Measurements from ENCODE around the gene ITPRIPL2.

The ITPRIPL2 gene

GRCh38 chr16:19130852-19131824, 17.4 kb downstream of the ITPRIPL2 start:
- no peak overlapping the region for H2AFZ ChIP-seq
- H3K4me2 ChIP-seq (ENCODE audit: low read length) = peak overlapping the region; percentile 26
- no peak for TF ChIP-seq CTCF (IDR thresholded peaks at IDR 0.05)
- no peaks in the 10 kb centered on the region for H3K27me3 ChIP-seq (ENCODE audit: control insufficient read depth, insufficient read depth, low read length)
- peak overlapping the region; percentile 55 for H3K27ac ChIP-seq
- no peaks in the 10 kb centered on the region for H3K79me2 ChIP-seq
- H3K9ac ChIP-seq = no peak overlapping the region
- no peaks in the 10 kb centered on the region for H3K4me1 ChIP-seq
- H3K9me3 ChIP-seq (ENCODE audit: control insufficient read depth, low read length) = no peaks in the 10 kb centered on the region
- no peaks in the 10 kb centered on the region for H3K36me3 ChIP-seq (ENCODE audit: control insufficient read depth, insufficient read depth, low read length)
- H3K4me3 ChIP-seq (ENCODE audit: low read depth, low read length) = no peak overlapping the region

GRCh38 chr16:19131825-19132218, 18.1 kb downstream of the ITPRIPL2 start:
- Histone ChIP-seq H3K9ac (no peak overlapping the region), H2AFZ (no peak overlapping the region), H3K4me3 (ENCODE audit: low read depth, low read length) (no peak overlapping the region), H3K4me2 (ENCODE audit: low read length) (no peak overlapping the region), H3K4me1 (no peaks in the 10 kb centered on the region), H3K9me3 (ENCODE audit: control insufficient read depth, low read length) (no peaks in the 10 kb centered on the region), H3K79me2 (no peaks in the 10 kb centered on the region), H3K27ac (peak overlapping the region; percentile 55), H3K36me3 (ENCODE audit: control insufficient read depth, insufficient read depth, low read length) (no peaks in the 10 kb centered on the region), H3K27me3 (ENCODE audit: control insufficient read depth, insufficient read depth, low read length) (no peaks in the 10 kb centered on the region)
- no peak for TF ChIP-seq CTCF (IDR thresholded peaks at IDR 0.05)

DNA sequence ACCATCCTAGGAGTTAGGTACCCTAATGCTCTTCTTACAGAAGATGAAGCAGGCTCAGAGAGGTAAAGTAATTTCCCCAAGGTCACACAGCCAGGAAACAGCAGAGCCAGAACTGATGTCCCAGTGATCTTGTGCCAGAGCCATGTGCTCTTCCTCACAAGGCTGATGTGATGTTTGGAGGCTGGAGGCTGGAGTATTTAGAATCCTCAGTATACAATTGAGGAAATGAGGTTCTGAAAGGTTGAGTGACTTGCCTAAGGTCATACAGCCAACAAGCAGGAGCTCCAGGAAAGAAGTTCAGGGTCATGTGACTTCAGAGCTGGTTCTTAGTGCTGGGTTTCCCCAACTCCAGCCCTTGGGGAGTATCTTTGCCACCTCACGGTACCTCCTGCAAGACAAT, 18.5 kb downstream of the ITPRIPL2 start:
- Histone ChIP-seq H3K9ac (no peak overlapping the region), H3K79me2 (no peaks in the 10 kb centered on the region), H3K36me3 (ENCODE audit: control insufficient read depth, insufficient read depth, low read length) (no peaks in the 10 kb centered on the region), H3K4me3 (ENCODE audit: low read depth, low read length) (no peak overlapping the region), H3K4me1 (no peaks in the 10 kb centered on the region), H3K4me2 (ENCODE audit: low read length) (no peak overlapping the region), H3K9me3 (ENCODE audit: control insufficient read depth, low read length) (no peaks in the 10 kb centered on the region), H3K27me3 (ENCODE audit: control insufficient read depth, insufficient read depth, low read length) (no peaks in the 10 kb centered on the region), H2AFZ (no peak overlapping the region), H3K27ac (peak overlapping the region; percentile 55)
- no peak for TF ChIP-seq CTCF (IDR thresholded peaks at IDR 0.05)

DNA sequence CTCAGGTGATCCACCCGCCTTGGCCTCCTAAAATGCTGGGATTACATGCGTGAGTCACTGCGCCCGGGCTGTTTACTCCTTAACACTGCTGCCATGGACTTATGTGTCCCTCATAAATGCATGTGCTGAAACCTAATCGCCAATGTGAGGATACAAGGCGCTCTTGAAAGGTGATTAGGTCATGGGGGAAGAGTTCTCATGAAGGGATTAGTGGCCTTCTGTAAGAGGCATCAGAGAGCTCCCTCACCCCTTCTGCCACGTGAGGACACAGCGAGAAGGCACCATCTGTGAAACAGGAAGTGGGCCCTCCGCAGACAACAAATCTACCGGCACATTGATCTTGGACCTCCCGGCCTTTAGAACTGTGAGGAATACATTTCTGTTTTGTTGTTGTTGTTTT, 19.1 kb downstream of the ITPRIPL2 start:
- Histone ChIP-seq H3K4me3 (ENCODE audit: low read depth, low read length) (no peak overlapping the region), H3K4me2 (ENCODE audit: low read length) (no peak overlapping the region), H3K36me3 (ENCODE audit: control insufficient read depth, insufficient read depth, low read length) (no peaks in the 10 kb centered on the region), H3K27me3 (ENCODE audit: control insufficient read depth, insufficient read depth, low read length) (no peaks in the 10 kb centered on the region), H3K4me1 (no peaks in the 10 kb centered on the region), H3K9me3 (ENCODE audit: control insufficient read depth, low read length) (no peaks in the 10 kb centered on the region), H2AFZ (no peak overlapping the region), H3K27ac (no peak overlapping the region), H3K9ac (no peak overlapping the region), H3K79me2 (no peaks in the 10 kb centered on the region)
- TF ChIP-seq CTCF (IDR thresholded peaks at IDR 0.05) = no peak

- no peak for TF ChIP-seq CTCF (IDR thresholded peaks at IDR 0.05)
- Histone ChIP-seq H3K27ac (no peak overlapping the region), H3K79me2 (no peaks in the 10 kb centered on the region), H3K9me3 (ENCODE audit: control insufficient read depth, low read length) (no peaks in the 10 kb centered on the region), H3K27me3 (ENCODE audit: control insufficient read depth, insufficient read depth, low read length) (no peaks in the 10 kb centered on the region), H2AFZ (no peak overlapping the region), H3K36me3 (ENCODE audit: control insufficient read depth, insufficient read depth, low read length) (no peaks in the 10 kb centered on the region), H3K4me2 (ENCODE audit: low read length) (no peak overlapping the region), H3K9ac (no peak overlapping the region), H3K4me1 (no peaks in the 10 kb centered on the region), H3K4me3 (ENCODE audit: low read depth, low read length) (no peak overlapping the region)
Measured at GRCh38 chr16:19133600-19133999, 19.8 kb downstream of the ITPRIPL2 start.

All from parathyroid adenoma (tissue), 2 donors.